WTC11 (cell line): ENCODE data around the gene TTC24. TPM values are rescaled to one million over a fixed set of nuclear protein-coding genes. Genes with fewer than 3 reads are reported as not detected.

Experiments
- ATAC-seq: fragments of 200-7000 bp; cut with Tn5 transposase; 2 replicates; pipeline ENCODE4 v1.10.0; 2021; ENCODE audit warnings: mild to moderate bottlenecking, moderate library complexity
- Bru-seq: library from RNA; stranded (reverse); fragments of 400-500 nt; gene quantifications from one replicate; lab custom pipeline; 2021; lab: Mats Ljungman, UMichigan
- CTCF ChIA-PET: fragments of 300-600 bp; sonication (Branson Sonifier 250); formaldehyde crosslinking; loops from one replicate; lab custom pipeline; 2021; ENCODE audit warnings: antibody characterized with exemption; lab: Charles Lee
- POLR2A ChIA-PET: fragments of 350-600 bp; sonication (Branson Sonifier 250); formaldehyde crosslinking; loops from one replicate; lab custom pipeline; 2021; ENCODE audit warnings: antibody characterized with exemption; lab: Charles Lee
- DNase-seq: peaks from one replicate; pipeline ENCODE4 v3.0.0; 2021; ENCODE audit warnings: low spot score
- H3K27ac Mint-ChIP-seq: 2 replicates; pipeline ENCODE4 v1.8.0; 2021; ENCODE audit warnings: mixed read lengths
- H3K27me3 Mint-ChIP-seq: 2 replicates; pipeline ENCODE4 v1.8.0; 2021; ENCODE audit warnings: low read depth, mild to moderate bottlenecking, moderate library complexity, mixed read lengths
- H3K36me3 Mint-ChIP-seq: 2 replicates; pipeline ENCODE4 v1.8.0; 2021; ENCODE audit warnings: mixed read lengths
- H3K4me1 Mint-ChIP-seq: 2 replicates; pipeline ENCODE4 v1.8.0; 2022; ENCODE audit warnings: mixed read lengths
- H3K4me3 Mint-ChIP-seq: 2 replicates; pipeline ENCODE4 v1.8.0; 2021; ENCODE audit warnings: mild to moderate bottlenecking, moderate library complexity, mixed read lengths
- H3K9me3 Mint-ChIP-seq: 2 replicates; pipeline ENCODE4 v1.8.0; 2021; ENCODE audit warnings: mixed read lengths
- AFF4 ChIP-seq: sonication (generic); formaldehyde crosslinking; IDR thresholded peaks from 2 replicates; pipeline ENCODE4 v1.8.1; 2023; ENCODE audit warnings: mild to moderate bottlenecking, missing genetic modification reagents, borderline replicate concordance
- ARID4B ChIP-seq: sonication (generic); formaldehyde crosslinking; IDR thresholded peaks from 2 replicates; pipeline ENCODE4 v1.8.0; 2023; ENCODE audit warnings: missing genetic modification reagents, mild to moderate bottlenecking, borderline replicate concordance
- ATF1 ChIP-seq: sonication (generic); formaldehyde crosslinking; IDR thresholded peaks from 2 replicates; pipeline ENCODE4 v1.8.1; 2023; ENCODE audit warnings: mild to moderate bottlenecking, moderate library complexity, missing genetic modification reagents
- ATF2 ChIP-seq: sonication (generic); formaldehyde crosslinking; IDR thresholded peaks from 2 replicates; pipeline ENCODE4 v1.8.1; 2022; ENCODE audit warnings: low read depth, missing genetic modification reagents, borderline replicate concordance
- ELF4 ChIP-seq: sonication (generic); formaldehyde crosslinking; IDR thresholded peaks from 2 replicates; pipeline ENCODE4 v1.8.1; 2022; ENCODE audit warnings: low read depth, mild to moderate bottlenecking, moderate library complexity, missing genetic modification reagents
- ESRRA ChIP-seq: sonication (generic); formaldehyde crosslinking; IDR thresholded peaks from 2 replicates; pipeline ENCODE4 v1.8.1; 2022; ENCODE audit warnings: mild to moderate bottlenecking, missing genetic modification reagents, borderline replicate concordance
- IRF2 ChIP-seq: sonication (generic); formaldehyde crosslinking; IDR thresholded peaks from 2 replicates; pipeline ENCODE4 v1.8.0; 2022; ENCODE audit warnings: low read depth, missing genetic modification reagents, borderline replicate concordance
- JAZF1 ChIP-seq: fragments of 250-450 bp; sonication (Bioruptor Pico); IDR thresholded peaks from 2 replicates; pipeline ENCODE4 v1.9.0; 2021; ENCODE audit warnings: moderate library complexity, mild to moderate bottlenecking, inconsistent platforms
- MXD4 ChIP-seq: fragments of 250-450 bp; sonication (Bioruptor Pico); IDR thresholded peaks from 2 replicates; pipeline ENCODE4 v1.8.0; 2021; ENCODE audit warnings: mild to moderate bottlenecking, moderate library complexity, borderline replicate concordance
- RORB ChIP-seq: fragments of 250-450 bp; sonication (Bioruptor Pico); IDR thresholded peaks from 2 replicates; pipeline ENCODE4 v1.9.0; 2021; ENCODE audit warnings: mild to moderate bottlenecking
- SMAD4 ChIP-seq: sonication (generic); formaldehyde crosslinking; IDR thresholded peaks from 2 replicates; pipeline ENCODE4 v1.8.0; 2022; ENCODE audit warnings: mild to moderate bottlenecking, missing genetic modification reagents
- ZBTB43 ChIP-seq: sonication (generic); formaldehyde crosslinking; IDR thresholded peaks from 2 replicates; pipeline ENCODE4 v1.8.1; 2023; ENCODE audit warnings: mild to moderate bottlenecking, missing genetic modification reagents
- ZNF423 ChIP-seq: fragments of 250-450 bp; sonication (Bioruptor Pico); IDR thresholded peaks from 2 replicates; pipeline ENCODE4 v2.1.2; 2022; ENCODE audit warnings: mild to moderate bottlenecking, moderate library complexity
- ZNF425 ChIP-seq: fragments of 250-450 bp; sonication (Bioruptor Pico); conservative IDR thresholded peaks from 2 replicates; pipeline ENCODE4 v1.9.0; 2021; ENCODE audit warnings: mild to moderate bottlenecking
- ZNF671 ChIP-seq: fragments of 250-450 bp; sonication (Bioruptor Pico); IDR thresholded peaks from 2 replicates; pipeline ENCODE4 v1.8.0; 2021; ENCODE audit warnings: mild to moderate bottlenecking
- ZSCAN18 ChIP-seq: fragments of 250-450 bp; sonication (Bioruptor Pico); IDR thresholded peaks from 2 replicates; pipeline ENCODE4 v2.1.2; 2022; ENCODE audit warnings: mild to moderate bottlenecking, moderate library complexity
- long read RNA-seq, 3 experiments: library from RNA in 1 of 3; library from capped mRNA in 1 of 3; library from polyadenylated mRNA in 1 of 3; unstranded in 2 of 3; stranded (forward) in 1 of 3; transcript quantifications; one replicate each; pipeline ENCODE4 v2.0.0, GENCODE V29; 2021
- total RNA-seq: library from RNA; stranded (reverse); gene quantifications from 3 replicates; pipeline ENCODE4 v1.2.3, GENCODE V29; 2021

Gene TTC24
- total RNA-seq (0.09 to 0.20 TPM (median 0.11 TPM) in 3 replicates), Bru-seq, nascent RNA (percentile 8 among the genes with signal in this experiment)
- long read RNA-seq, experiment 1 = 0 reads
- long read RNA-seq, experiment 2 = 0 reads
- long read RNA-seq, experiment 3 = 0 reads

- no peak within 1 kb of the TSS for H3K4me3 Mint-ChIP-seq
- no peak for TF ChIP-seq MXD4
- no peak for TF ChIP-seq ZBTB43 (CRISPR knock-in tag)
- TF ChIP-seq ELF4 (CRISPR knock-in tag) = no peak
- H3K9me3 Mint-ChIP-seq = no peaks in the 10 kb centered on the region
- H3K4me1 Mint-ChIP-seq = peaks cover 9% of the 10 kb centered on the region
- H3K27me3 Mint-ChIP-seq = peaks cover 2% of the 10 kb centered on the region
- H3K27ac Mint-ChIP-seq = no peak within 1 kb of the TSS
- ATAC-seq = no peak
- DNase-seq = no peak
- ChIA-PET POLR2A (no interaction called here), CTCF (interaction anchor here (0.7 to 1.8 kb wide), 11 partner anchors 12 to 134 kb away, joined by 3 to 6 read pairs (median 4); partner anchors contain the start of genes GPATCH4, HAPLN2, MEF2D and NAXE)
- no peaks in the 10 kb centered on the region for H3K36me3 Mint-ChIP-seq
Measured at GRCh38 chr1:156579472-156579871, at the start of gene TTC24. Gene TTC24, plus strand, starts transcription at chr1:156579723. Its CDS starts 1,642 bp downstream, at chr1:156581365.

- Mint-ChIP-seq H3K27ac (no peak overlapping the region), H3K9me3 (no peaks in the 10 kb centered on the region), H3K27me3 (no peaks in the 10 kb centered on the region), H3K4me3 (no peak overlapping the region), H3K36me3 (peaks cover 43% of the 10 kb centered on the region), H3K4me1 (peaks cover 16% of the 10 kb centered on the region)
- ATAC-seq = no peak
- DNase-seq = no peak
- CTCF ChIA-PET = interaction anchor here (1.5 to 7.4 kb wide), 2 partner anchors 49 to 144 kb away, joined by 3 to 73 read pairs; no protein-coding TSS in a partner anchor
- POLR2A ChIA-PET = no interaction called here
- no peak for TF ChIP-seq ESRRA (CRISPR knock-in tag)
- TF ChIP-seq IRF2 (CRISPR knock-in tag) = no peak
- TF ChIP-seq ELF4 (CRISPR knock-in tag) = no peak
- TF ChIP-seq AFF4 (CRISPR knock-in tag) = no peak
- no peak for TF ChIP-seq ZSCAN18 (CRISPR knock-in tag)
- TF ChIP-seq ZBTB43 (CRISPR knock-in tag) = no peak
- no peak for TF ChIP-seq SMAD4 (CRISPR knock-in tag)
- no peak for TF ChIP-seq ARID4B
- no peak for TF ChIP-seq ATF2
- no peak for TF ChIP-seq ZNF671 (CRISPR knock-in tag)
- no peak for TF ChIP-seq ZNF425 (CRISPR knock-in tag)
- TF ChIP-seq ATF1 (CRISPR knock-in tag) = no peak
- TF ChIP-seq RORB (CRISPR knock-in tag) = no peak
- TF ChIP-seq MXD4 = no peak
- TF ChIP-seq ZNF423 = no peak
- TF ChIP-seq JAZF1 = no peak
Measured at GRCh38 chr1:156530006-156530405, 49.5 kb upstream of the TTC24 start.
